IMR-90 (cell line): ENCODE results near the gene SHC2. TPM values are rescaled to one million over a fixed set of nuclear protein-coding genes. Genes with fewer than 3 reads are reported as not detected.
A peak's percentile ranks its signal among the peaks of the same experiment; 100 is the strongest.

Experiments
- ATAC-seq: fragments of 200-7000 bp; cut with Tn5 transposase; 2 replicates; pipeline ENCODE4 v1.9.1; 2020; ENCODE audit warnings: low read depth, mild to moderate bottlenecking, moderate library complexity
- BruUV-seq: library from RNA; stranded (reverse); fragments of 400-500 nt; replicated peaks from 2 replicates; lab custom pipeline; 2021; lab: Mats Ljungman, UMichigan
- CTCF ChIA-PET: fragments of 300-600 bp; formaldehyde crosslinking; extraction: SDS; loops from one replicate; lab custom pipeline; 2021; ENCODE audit warnings: antibody characterized with exemption; lab: Yijun Ruan, JAX
- POLR2A ChIA-PET: fragments of 300-600 bp; sonication (Branson Sonifier 250); formaldehyde crosslinking; loops from one replicate; lab custom pipeline; 2022; ENCODE audit warnings: antibody characterized with exemption; ENCODE audit not compliant: unreplicated experiment; lab: Charles Lee
- DNase-seq: peaks from one replicate; pipeline ENCODE4 v3.0.0; 2013
- H2AFZ ChIP-seq: replicated peaks from 2 replicates; pipeline ENCODE3; 2013; ENCODE audit warnings: low read length, mild to moderate bottlenecking; ENCODE audit not compliant: poor library complexity
- H2AK5ac ChIP-seq: 2 replicates; pipeline ENCODE4 v1.6.1; 2013; ENCODE audit warnings: low read depth, low read length, inconsistent platforms
- H2AK9ac ChIP-seq: replicated peaks from 2 replicates; pipeline ENCODE3; 2013; ENCODE audit warnings: mild to moderate bottlenecking, low read depth, low read length, moderate library complexity; ENCODE audit not compliant: poor library complexity
- H2BK120ac ChIP-seq: 2 replicates; pipeline ENCODE4 v1.6.1; 2013; ENCODE audit warnings: low read depth, low read length, inconsistent platforms
- H2BK15ac ChIP-seq: 3 replicates; pipeline ENCODE4 v1.6.1; 2013; ENCODE audit warnings: low read depth, low read length, inconsistent platforms
- H2BK20ac ChIP-seq: 2 replicates; pipeline ENCODE4 v1.6.1; 2013; ENCODE audit warnings: low read depth, mild to moderate bottlenecking, inconsistent platforms, low read length, moderate library complexity
- H2BK5ac ChIP-seq: 2 replicates; pipeline ENCODE4 v1.6.1; 2013; ENCODE audit warnings: mild to moderate bottlenecking, low read depth, low read length, inconsistent platforms; ENCODE audit not compliant: poor library complexity, severe bottlenecking
- H3K14ac ChIP-seq: replicated peaks from 2 replicates; pipeline ENCODE4 v1.6.1; 2013; ENCODE audit warnings: low read depth, low read length, inconsistent platforms
- H3K18ac ChIP-seq: 2 replicates; pipeline ENCODE4 v1.6.1; 2013; ENCODE audit warnings: low read depth, low read length, control low read depth
- H3K23ac ChIP-seq: 2 replicates; pipeline ENCODE4 v1.6.1; 2013; ENCODE audit warnings: low read depth, low read length, inconsistent platforms
- H3K27ac ChIP-seq: 2 replicates; pipeline ENCODE4 v1.5.1; 2013; ENCODE audit warnings: mild to moderate bottlenecking, control low read depth, low read length; ENCODE audit not compliant: insufficient read depth
- H3K27me3 ChIP-seq: 2 replicates; pipeline ENCODE4 v1.6.1; 2013; ENCODE audit warnings: low read length; ENCODE audit not compliant: control insufficient read depth, insufficient read depth
- H3K36me3 ChIP-seq: 2 replicates; pipeline ENCODE4 v1.6.1; 2013; ENCODE audit warnings: low read length, mixed read lengths; ENCODE audit not compliant: control insufficient read depth, insufficient read depth
- H3K4ac ChIP-seq: 2 replicates; pipeline ENCODE4 v1.6.1; 2013; ENCODE audit warnings: low read depth, low read length, inconsistent platforms
- H3K4me1 ChIP-seq: 2 replicates; pipeline ENCODE4 v1.6.1; 2013; ENCODE audit warnings: low read length, mixed read lengths; ENCODE audit not compliant: control insufficient read depth, insufficient read depth
- H3K4me2 ChIP-seq: 2 replicates; pipeline ENCODE4 v1.6.1; 2013; ENCODE audit warnings: low read depth, mild to moderate bottlenecking, control low read depth, low read length, moderate library complexity
- H3K4me3 ChIP-seq: 2 replicates; pipeline ENCODE4 v1.5.1; 2013; ENCODE audit warnings: low read depth, mild to moderate bottlenecking, control low read depth, low read length, moderate library complexity; ENCODE audit not compliant: insufficient read depth
- H3K56ac ChIP-seq: 2 replicates; pipeline ENCODE4 v1.6.1; 2013; ENCODE audit warnings: low read length, inconsistent platforms; ENCODE audit not compliant: insufficient read depth; ENCODE audit errors: extremely low read depth
- H3K79me1 ChIP-seq, 2 experiments: 2 replicates each; pipeline ENCODE4 v1.6.1; 2013; ENCODE audit warnings: low read length in 2 of 2, inconsistent platforms in 1 of 2, low read depth in 1 of 2
- H3K9ac ChIP-seq: 2 replicates; pipeline ENCODE4 v1.6.1; 2013; ENCODE audit warnings: low read depth, low read length, control low read depth
- H3K9me1 ChIP-seq: 2 replicates; pipeline ENCODE4 v1.6.1; 2013; ENCODE audit warnings: low read length, inconsistent platforms; ENCODE audit not compliant: insufficient read depth
- H3K9me3 ChIP-seq: 2 replicates; pipeline ENCODE4 v1.6.1; 2013; ENCODE audit warnings: low read length; ENCODE audit not compliant: control insufficient read depth, insufficient read depth
- H4K20me1 ChIP-seq: 2 replicates; pipeline ENCODE4 v1.6.1; 2013; ENCODE audit warnings: low read length, inconsistent platforms; ENCODE audit not compliant: insufficient read depth
- H4K5ac ChIP-seq: 2 replicates; pipeline ENCODE4 v1.6.1; 2013; ENCODE audit warnings: mild to moderate bottlenecking, low read depth, low read length, control low read depth
- H4K8ac ChIP-seq, 2 experiments: 2 replicates each; pipeline ENCODE4 v1.6.1; 2013; ENCODE audit warnings: low read depth in 2 of 2, low read length in 2 of 2, control low read depth in 1 of 2, inconsistent platforms in 1 of 2
- H4K91ac ChIP-seq: 2 replicates; pipeline ENCODE4 v1.6.1; 2013; ENCODE audit warnings: low read depth, low read length, inconsistent platforms; ENCODE audit not compliant: insufficient read depth
- BHLHE40 ChIP-seq: fragments of 150-350 bp; IDR thresholded peaks from 2 replicates; pipeline ENCODE4 v1.6.1; 2016; ENCODE audit warnings: mild to moderate bottlenecking, low read depth, low read length
- CHD1 ChIP-seq: IDR thresholded peaks from 2 replicates; pipeline ENCODE4 v1.6.1; 2012; ENCODE audit warnings: low read depth, low read length, improper control_type of control experiment
- CTCF ChIP-seq: conservative IDR thresholded peaks from 2 replicates; pipeline ENCODE4 v1.5.1; 2012; ENCODE audit warnings: mild to moderate bottlenecking, low read depth, low read length, improper control_type of control experiment
- FOS ChIP-seq: fragments of 150-350 bp; IDR thresholded peaks from 2 replicates; pipeline ENCODE4 v1.6.1; 2016; ENCODE audit warnings: low read depth, low read length
- MAFK ChIP-seq: IDR thresholded peaks from 2 replicates; pipeline ENCODE4 v1.6.1; 2012; ENCODE audit warnings: low read depth, low read length, improper control_type of control experiment
- MXI1 ChIP-seq: IDR thresholded peaks from 2 replicates; pipeline ENCODE4 v1.6.1; 2012; ENCODE audit warnings: low read depth, mild to moderate bottlenecking, low read length, moderate library complexity, borderline replicate concordance
- RAD21 ChIP-seq: IDR thresholded peaks from 2 replicates; pipeline ENCODE4 v1.6.1; 2012; ENCODE audit warnings: low read length, improper control_type of control experiment
- RCOR1 ChIP-seq: IDR thresholded peaks from 2 replicates; pipeline ENCODE4 v1.6.1; 2012; ENCODE audit warnings: mild to moderate bottlenecking, low read length, improper control_type of control experiment; ENCODE audit not compliant: insufficient replicate concordance
- SMC3 ChIP-seq: fragments of 150-350 bp; IDR thresholded peaks from 2 replicates; pipeline ENCODE4 v1.6.1; 2016; ENCODE audit warnings: low read depth, mild to moderate bottlenecking, antibody characterized with exemption, low read length, moderate library complexity
- WGBS, 2 experiments: methylation state at CpG; one replicate each; pipeline versions ENCODE4 v1.1.5 to v1.1.7; 2013; ENCODE audit warnings: missing lambda C conversion rate in 2 of 2; ENCODE audit not compliant: insufficient read length in 1 of 2; ENCODE audit errors: extremely low coverage in 2 of 2; 5-methylcytosine and 5-hydroxymethylcytosine counted together
- dilution Hi-C: fragments of 300-500 bp; cut with HindIII; formaldehyde crosslinking; loops from one replicate; pipeline ENCODE4 v1.14.3; 2018; ENCODE audit warnings: low sequenced_read_pairs; ENCODE audit not compliant: unreplicated experiment
- in situ Hi-C: fragments of 300-500 bp; cut with MboI; formaldehyde crosslinking; loops from 3 replicates; pipeline ENCODE4 v1.14.3; 2019; ENCODE audit warnings: low sequenced_read_pairs, inconsistent platforms, mixed read lengths
- intact Hi-C: fragments of 100-400 bp; cut with micrococcal nuclease; formaldehyde crosslinking; loops from 2 replicates; pipeline ENCODE4 v1.10.0; 2022
- polyA plus RNA-seq, 3 experiments: library from polyadenylated mRNA; depleted of rRNA; stranded (reverse); fragments of >200 nt; gene quantifications; 2 replicates each; pipeline ENCODE4 v1.2.3, GENCODE V29; 2012; ENCODE audit warnings: low replicate concordance in 1 of 3
- total RNA-seq: library from RNA; depleted of rRNA; stranded (reverse); fragments of >200 nt; gene quantifications from 2 replicates; pipeline ENCODE4 v1.2.3, GENCODE V29; 2012

The SHC2 gene
- total and polyA plus RNA-seq, 2 of the 4 experiments (the other 2 are of a cell fraction): 0.68 TPM; not detected in 1

- Histone ChIP-seq H3K4me1 (no peaks in the 10 kb centered on the region; the same call in 1 of the 2 replicates), H3K23ac (no peak overlapping the region), H2BK5ac (no peak overlapping the region), H3K79me1 (no peaks in the 10 kb centered on the region), H3K4me2 (no peak overlapping the region), H3K9ac (no peak overlapping the region), H3K36me3 (no peaks in the 10 kb centered on the region), H4K20me1 (no peaks in the 10 kb centered on the region), H3K9me3 (no peaks in the 10 kb centered on the region), H3K14ac (no peak overlapping the region), H2AK9ac (peak overlapping the region; percentile 55), H2BK120ac (no peak overlapping the region), H2AFZ (peak overlapping the region; percentile 78), H3K4ac (no peak overlapping the region), H3K27ac (no peak overlapping the region), H3K56ac (no peak overlapping the region), H4K5ac (no peak overlapping the region), H2BK20ac (no peak overlapping the region), H3K27me3 (peaks cover 32% of the 10 kb centered on the region), H3K4me3 (no peak overlapping the region), H3K18ac (no peak overlapping the region), H2BK15ac (no peak overlapping the region), H2AK5ac (no peak overlapping the region), H4K8ac (no peak overlapping the region), H4K91ac (no peak overlapping the region), H3K9me1 (no peaks in the 10 kb centered on the region)
- in situ Hi-C loops (no loop called here), dilution Hi-C loops (no loop called here), intact Hi-C loops (no loop called here)
- BruUV-seq: no TSS peak
- TF ChIP-seq CTCF: peak; percentile 54
- no peak for TF ChIP-seq RCOR1
- no peak for TF ChIP-seq FOS
- TF ChIP-seq RAD21: peak; percentile 29
- TF ChIP-seq SMC3: 0 out of 2 replicates have a peak, but pooled peaks have one; percentile 18
- TF ChIP-seq BHLHE40: no peak
- TF ChIP-seq CHD1: no peak
- no peak for TF ChIP-seq MXI1
- TF ChIP-seq MAFK: no peak
- POLR2A ChIA-PET: no interaction called here
- 17% methylated on average over 16 of the region's 32 CpGs; no CpG with 5 or more reads in 1 of the 2 experiments for WGBS, 2 experiments
- DNase-seq (peak; percentile 39), ATAC-seq (peak; percentile 78)
- CTCF ChIA-PET: interaction anchor here (0.9 kb wide), 1 partner anchor 11 kb away, joined by 8 read pairs; no protein-coding TSS in a partner anchor
These were observed 34.7 kb upstream of the SHC2 start for GRCh38 chr19:495402-496111.
